HG02642 (cell line): Measurements from ENCODE around the gene FAM174C.
"Not testable (repeated sequence)": the region's sequence is repeated elsewhere in the genome, so short reads cannot be mapped to it uniquely, and the experiment has no call there.

Experiments used
- ATAC-seq: cut with Tn5 transposase; IDR thresholded peaks from one replicate; pipeline ENCODE4 v1.9.1; 2021; ENCODE audit warnings: mild to moderate bottlenecking; ENCODE audit not compliant: unreplicated experiment, poor library complexity

FAM174C gene

GRCh38 chr19:1295169-1296012 lies 20.1 kb downstream of the FAM174C start:
- no peak for ATAC-seq

- no peak for ATAC-seq
Measured at GRCh38 chr19:1296078-1296477, 20.7 kb downstream of the FAM174C start.

GRCh38 chr19:1296575-1297271 lies 21.4 kb downstream of the FAM174C start:
- no peak for ATAC-seq

GRCh38 chr19:1298235-1298634 lies 22.9 kb downstream of the FAM174C start:
- ATAC-seq: no peak

- no peak for ATAC-seq
Measured at GRCh38 chr19:1299801-1300200, 24.5 kb downstream of the FAM174C start.

- no peak for ATAC-seq
Measured at GRCh38 chr19:1300744-1301490, 25.6 kb downstream of the FAM174C start.

- no peak for ATAC-seq
Measured at GRCh38 chr19:1302533-1303239, 27.4 kb downstream of the FAM174C start.

GRCh38 chr19:1304197-1304924 lies 29.0 kb downstream of the FAM174C start:
- no peak for ATAC-seq

- ATAC-seq: not testable (repeated sequence)
Measured at GRCh38 chr19:1305354-1305753, 30.0 kb downstream of the FAM174C start.

- ATAC-seq: no peak
Measured at GRCh38 chr19:1307320-1307719, 32.0 kb downstream of the FAM174C start.

GRCh38 chr19:1307755-1308303 lies 32.5 kb downstream of the FAM174C start:
- ATAC-seq: no peak

GRCh38 chr19:1308718-1309117 lies 33.4 kb downstream of the FAM174C start:
- no peak for ATAC-seq

GRCh38 chr19:1309977-1310852 lies 34.9 kb downstream of the FAM174C start:
- ATAC-seq: no peak

GRCh38 chr19:1310853-1311180 lies 35.5 kb downstream of the FAM174C start:
- ATAC-seq: no peak

GRCh38 chr19:1311543-1312091 lies 36.3 kb downstream of the FAM174C start:
- no peak for ATAC-seq

- no peak for ATAC-seq
Measured at GRCh38 chr19:1312767-1313694, 37.7 kb downstream of the FAM174C start.
